Calu3 (cell line): Measurements from ENCODE around the gene MTCH1. TPM values are rescaled to one million over a fixed set of nuclear protein-coding genes. Genes with fewer than 3 reads are reported as not detected.
A peak's percentile ranks its signal among the peaks of the same experiment; 100 is the strongest.

Source experiments
- BruUV-seq: library from RNA; stranded (reverse); fragments of 400-500 nt; replicated peaks from 2 replicates; lab custom pipeline; 2021; lab: Mats Ljungman, UMichigan
- CTCF ChIA-PET: fragments of 300-600 bp; sonication (Branson Sonifier 250); formaldehyde crosslinking; loops from one replicate; lab custom pipeline; 2022; ENCODE audit warnings: antibody characterized with exemption; lab: Charles Lee
- DNase-seq: peaks from one replicate; pipeline ENCODE4 v3.0.0; 2022
- H3K27ac Mint-ChIP-seq: one replicate; pipeline ENCODE4 v1.8.0; 2022; ENCODE audit warnings: mixed read lengths; ENCODE audit not compliant: unreplicated experiment
- H3K27me3 Mint-ChIP-seq: one replicate; pipeline ENCODE4 v1.8.0; 2022; ENCODE audit warnings: mixed read lengths; ENCODE audit not compliant: unreplicated experiment
- H3K36me3 Mint-ChIP-seq: one replicate; pipeline ENCODE4 v1.8.0; 2022; ENCODE audit warnings: mild to moderate bottlenecking, moderate library complexity, mixed read lengths; ENCODE audit not compliant: insufficient read depth, unreplicated experiment
- H3K4me1 Mint-ChIP-seq: one replicate; pipeline ENCODE4 v1.8.0; 2022; ENCODE audit warnings: mild to moderate bottlenecking, low read depth, mixed read lengths; ENCODE audit not compliant: unreplicated experiment
- H3K4me3 Mint-ChIP-seq: one replicate; pipeline ENCODE4 v1.8.0; 2022; ENCODE audit warnings: mild to moderate bottlenecking, low read depth, moderate library complexity, mixed read lengths; ENCODE audit not compliant: unreplicated experiment
- H3K9me3 Mint-ChIP-seq: one replicate; pipeline ENCODE4 v1.8.0; 2022; ENCODE audit warnings: low read depth, mixed read lengths; ENCODE audit not compliant: unreplicated experiment
- CTCF ChIP-seq: fragments of 200-600 bp; IDR thresholded peaks from one replicate; pipeline ENCODE4 v1.8.0; 2022; ENCODE audit warnings: antibody characterized with exemption; ENCODE audit not compliant: unreplicated experiment
- intact Hi-C: fragments of 100-400 bp; cut with micrococcal nuclease; formaldehyde crosslinking; loops from one replicate; pipeline ENCODE4 v1.10.0; 2022; ENCODE audit not compliant: unreplicated experiment
- total RNA-seq: library from RNA; stranded (reverse); gene quantifications from 2 replicates; pipeline ENCODE4 v1.2.3, GENCODE V29; 2022

Gene MTCH1
- total RNA-seq, 1 experiment from 2014 or later, result 288 TPM

- intact Hi-C loops, result no loop called here
- CTCF ChIA-PET, result no interaction called here
- Mint-ChIP-seq H3K4me1 (peaks cover 35% of the 10 kb centered on the region), H3K27ac (no peak overlapping the region), H3K4me3 (no peak overlapping the region), H3K27me3 (no peaks in the 10 kb centered on the region), H3K9me3 (no peaks in the 10 kb centered on the region), H3K36me3 (peaks cover 27% of the 10 kb centered on the region)
- no TSS peak for BruUV-seq
- DNase-seq, result no peak
- no peak for TF ChIP-seq CTCF
These were observed 65.5 kb downstream of the MTCH1 start for GRCh38 chr6:36920546-36920945.

GRCh38 chr6:36920049-36920448 lies 65.9 kb downstream of the MTCH1 start:
- intact Hi-C loops, result no loop called here
- Mint-ChIP-seq H3K36me3 (peaks cover 30% of the 10 kb centered on the region), H3K4me3 (no peak overlapping the region), H3K9me3 (no peaks in the 10 kb centered on the region), H3K27ac (no peak overlapping the region), H3K4me1 (peaks cover 40% of the 10 kb centered on the region), H3K27me3 (no peaks in the 10 kb centered on the region)
- CTCF ChIA-PET, result no interaction called here
- no TSS peak for BruUV-seq
- DNase-seq, result peak; percentile 46
- no peak for TF ChIP-seq CTCF

Other genes with a start within 250 kb of the MTCH1 start
- gene CPNE5, start 146.8 kb downstream of the MTCH1 start, total RNA-seq, result 0.12 TPM in 1 of 2 replicates, not detected in the other
- 59.6 and 64.4 TPM in 2 replicates for gene PPIL1, start 111.4 kb downstream of the MTCH1 start, total RNA-seq
- gene C6orf89, start 100.2 kb downstream of the MTCH1 start, total RNA-seq, result 58.3 and 61.1 TPM in 2 replicates
- 0.17 and 0.32 TPM in 2 replicates for gene PI16, start 31.5 kb downstream of the MTCH1 start, total RNA-seq
- 0.19 and 1.0 TPM in 2 replicates for gene FGD2, start 19.5 kb upstream of the MTCH1 start, total RNA-seq
- gene PIM1, start 184.0 kb upstream of the MTCH1 start, total RNA-seq, result 18.6 and 19.1 TPM in 2 replicates